HG03432 (cell line): Measurements from ENCODE around the gene HOPX.
"Not testable (repeated sequence)": the region's sequence is repeated elsewhere in the genome, so short reads cannot be mapped to it uniquely, and the experiment has no call there.

Source experiments
- ATAC-seq: cut with Tn5 transposase; IDR thresholded peaks from one replicate; pipeline ENCODE4 v1.9.1; 2021; ENCODE audit warnings: mild to moderate bottlenecking, moderate library complexity; ENCODE audit not compliant: unreplicated experiment

Gene HOPX

GRCh38 chr4:56630876-56631666 is 50.0 kb downstream of the HOPX start:
- no peak for ATAC-seq

DNA sequence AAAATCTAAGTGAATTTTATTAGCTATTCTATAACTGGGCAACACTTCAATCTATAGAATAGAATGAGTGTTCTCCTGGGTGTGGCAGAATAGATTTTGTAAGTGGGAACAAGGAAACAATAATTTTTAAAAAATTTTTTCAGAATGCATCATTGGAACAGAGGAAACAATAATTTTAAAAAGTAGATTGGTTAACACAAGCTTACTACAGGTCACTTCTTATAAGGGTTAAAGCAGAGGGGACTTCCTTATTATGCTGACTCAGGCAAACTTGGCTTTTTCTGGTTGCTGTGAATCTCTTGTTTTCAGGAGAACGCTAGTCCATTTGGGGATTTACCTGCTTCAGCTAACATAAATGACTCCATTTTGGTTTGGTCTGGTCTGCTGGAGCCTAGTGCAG is 52.5 kb downstream of the HOPX start:
- ATAC-seq, result no peak

DNA sequence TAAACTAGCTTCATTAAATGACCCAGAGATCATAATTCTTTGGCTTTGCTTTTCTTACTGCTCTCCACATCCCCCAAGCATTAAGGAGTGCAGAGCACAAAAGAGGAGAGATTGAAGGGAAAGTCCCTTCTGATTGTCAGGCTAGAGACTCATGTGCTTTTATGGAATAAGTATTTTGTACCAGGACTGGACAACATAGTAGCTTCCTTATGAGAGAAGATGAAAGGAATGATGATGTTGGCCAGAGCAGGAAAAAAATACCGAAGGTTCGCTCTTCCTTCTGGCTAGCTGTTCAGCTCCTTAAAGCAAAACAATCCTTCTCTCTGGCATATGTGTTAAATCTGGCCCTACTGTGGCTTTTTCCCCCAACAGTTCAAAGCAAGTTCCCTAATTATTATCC is 53.1 kb downstream of the HOPX start:
- no peak for ATAC-seq

- ATAC-seq, result no peak
Observed at GRCh38 chr4:56627375-56627774, 53.7 kb downstream of the HOPX start.

DNA sequence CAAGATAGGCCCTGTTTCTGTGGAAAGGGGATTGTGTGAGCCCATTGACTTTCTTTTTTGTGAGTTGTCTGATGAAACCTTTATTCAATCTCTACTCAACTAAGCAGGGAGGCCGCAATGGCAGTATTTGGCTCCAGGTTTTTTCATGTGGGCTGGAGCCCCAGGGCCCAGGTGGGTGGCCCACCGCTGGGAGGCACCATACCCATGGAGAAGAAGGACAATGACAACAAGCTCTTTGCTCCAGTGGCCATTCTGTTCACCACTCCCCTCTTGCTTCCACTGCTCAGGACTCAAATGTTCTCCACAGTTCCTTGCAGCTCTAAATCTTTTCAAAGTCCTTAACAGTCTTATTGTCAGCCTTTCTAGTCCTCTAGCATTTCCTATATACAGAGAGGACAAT is 54.1 kb downstream of the HOPX start:
- ATAC-seq, result no peak

DNA sequence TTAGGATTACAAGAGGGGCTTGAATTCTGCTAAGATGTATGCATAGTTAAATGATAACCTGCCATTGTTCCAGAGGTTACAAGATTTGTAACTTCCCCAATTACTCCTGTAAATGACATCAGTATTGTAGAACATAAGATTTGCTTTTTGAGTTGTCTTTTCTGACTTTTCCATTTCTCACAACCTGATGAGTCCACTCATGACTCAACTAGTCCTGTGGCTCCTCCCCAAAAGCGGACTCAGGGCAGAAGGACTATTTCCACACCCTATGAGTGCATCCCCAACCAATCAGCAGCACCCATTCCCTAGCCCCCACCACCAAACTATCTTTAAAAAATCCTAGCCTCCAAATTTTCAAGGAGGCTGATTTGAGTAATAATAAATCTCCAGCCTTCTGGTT is 54.7 kb downstream of the HOPX start:
- ATAC-seq, result no peak

DNA sequence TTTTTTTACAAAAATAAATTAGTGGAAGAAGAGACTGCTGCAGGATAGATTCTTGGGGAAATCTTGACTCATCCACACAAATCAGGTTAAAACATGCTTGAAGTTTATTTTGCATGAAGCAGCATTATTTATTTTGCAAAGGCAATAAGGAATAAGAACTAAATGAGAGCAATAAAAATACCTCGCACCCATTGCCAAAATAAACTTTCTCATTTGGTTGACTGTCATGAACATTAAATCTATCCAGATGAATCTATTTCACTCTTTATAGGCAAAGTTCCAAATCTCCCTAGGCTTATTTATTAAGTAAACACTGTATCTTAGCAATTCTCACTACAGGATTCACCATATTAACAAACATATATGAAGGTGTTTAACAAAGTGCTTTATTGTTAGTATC is 58.9 kb downstream of the HOPX start:
- ATAC-seq, result no peak

DNA sequence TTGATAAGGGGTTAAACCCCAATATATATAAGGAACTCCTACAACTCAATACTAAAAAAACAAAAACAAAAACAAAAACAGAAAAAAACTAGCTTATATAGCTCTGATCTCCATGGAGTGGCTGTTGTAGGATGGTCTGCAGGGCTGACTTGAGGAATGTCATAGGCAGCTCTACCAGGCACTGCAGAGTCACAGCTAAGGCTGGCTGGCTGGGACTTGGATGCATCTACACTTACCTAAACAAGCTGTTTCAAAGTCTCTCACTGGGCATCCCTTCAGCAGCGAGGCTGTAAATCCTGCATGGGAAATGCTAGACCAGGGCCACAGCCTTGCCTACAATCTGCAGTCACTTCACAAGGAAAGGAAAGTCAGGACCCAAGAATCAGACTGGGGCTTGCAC is 61.3 kb downstream of the HOPX start:
- ATAC-seq, result no peak

GRCh38 chr4:56619160-56619559 is 61.9 kb downstream of the HOPX start:
- ATAC-seq, result peak; percentile 69

- no peak for ATAC-seq
Observed at GRCh38 chr4:56618734-56619133, 62.4 kb downstream of the HOPX start.

- ATAC-seq, result no peak
Observed at GRCh38 chr4:56613101-56613862, 67.8 kb downstream of the HOPX start.

DNA sequence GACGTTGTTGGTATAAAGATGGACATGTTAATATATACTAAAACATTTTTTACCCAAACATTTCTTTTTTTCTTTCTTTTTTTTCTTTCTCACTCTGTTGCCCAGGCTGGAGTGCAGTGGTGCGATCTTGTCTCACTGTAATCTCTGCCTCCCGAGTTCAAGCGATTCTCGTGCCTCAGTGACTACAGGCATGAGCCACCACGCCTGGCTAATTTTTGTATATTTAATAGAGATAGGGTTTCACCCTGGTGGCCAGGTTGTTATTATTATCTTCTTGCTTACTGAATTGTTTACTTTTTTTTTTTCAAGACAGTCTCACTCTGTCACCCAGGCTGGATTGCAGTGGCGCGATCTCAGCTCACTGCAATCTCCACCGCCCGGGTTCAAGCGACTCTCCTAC is 68.8 kb downstream of the HOPX start:
- no peak for ATAC-seq

DNA sequence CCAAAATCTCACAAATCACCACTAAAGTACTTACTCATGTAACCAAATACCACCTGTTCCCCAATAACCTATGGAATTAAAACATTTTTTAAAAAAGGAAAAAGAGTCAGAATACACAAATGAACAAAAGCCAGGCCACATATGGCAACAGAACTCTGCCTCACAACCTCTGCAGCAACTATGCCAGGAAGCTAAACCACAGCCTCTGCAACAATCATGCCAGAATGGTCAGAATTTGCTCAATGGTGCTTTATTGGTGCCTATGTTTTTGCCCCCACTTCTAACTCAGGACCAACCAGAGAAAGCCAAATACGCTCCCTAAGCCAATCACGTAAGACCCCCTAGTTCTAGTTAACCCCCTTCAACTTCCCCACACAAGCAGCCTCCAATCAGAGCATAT is 69.6 kb downstream of the HOPX start:
- no peak for ATAC-seq

GRCh38 chr4:56610170-56610569 is 70.9 kb downstream of the HOPX start:
- ATAC-seq, result not testable (repeated sequence)

- no peak for ATAC-seq
Observed at GRCh38 chr4:56607926-56608325, 73.2 kb downstream of the HOPX start.

- ATAC-seq, result no peak
Observed at GRCh38 chr4:56606385-56606784, 74.7 kb downstream of the HOPX start.

DNA sequence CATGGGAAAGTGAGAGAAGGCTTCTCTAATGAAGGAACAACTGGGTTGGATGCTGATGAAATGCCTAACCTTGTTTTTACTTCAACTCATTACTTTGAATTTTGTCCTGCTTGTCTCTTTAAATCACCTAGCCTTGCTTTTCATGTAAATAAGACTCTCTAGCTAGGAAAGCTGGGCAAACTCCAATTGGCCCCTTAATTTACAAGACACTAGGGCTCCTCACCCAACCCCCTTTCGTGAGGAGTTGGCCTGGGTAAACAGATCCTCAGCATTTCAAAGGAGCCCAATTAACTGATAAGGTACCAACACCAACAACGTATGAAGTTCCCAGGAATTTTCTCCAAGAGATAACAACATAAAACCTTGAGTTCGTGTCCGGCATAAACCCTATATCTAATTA is 75.6 kb downstream of the HOPX start:
- ATAC-seq, result not testable (repeated sequence)

DNA sequence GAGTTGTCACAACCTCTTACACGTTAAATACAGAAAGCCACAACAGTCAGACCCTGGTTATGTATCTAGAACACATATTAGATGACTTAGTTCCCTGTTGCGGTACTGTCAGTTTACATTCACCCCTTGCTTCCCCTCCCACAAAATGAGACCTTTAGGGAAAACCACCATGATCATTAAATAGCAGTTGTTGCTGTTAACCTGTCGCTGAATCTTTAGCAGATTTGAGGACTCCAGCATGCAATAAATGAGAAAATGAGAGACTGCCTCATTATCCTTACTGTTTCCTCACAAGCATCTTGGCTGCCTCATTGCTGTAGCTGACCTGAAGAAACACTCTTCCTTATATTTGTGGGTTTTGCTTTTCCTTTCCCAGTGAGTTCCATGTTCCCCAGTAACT is 77.8 kb downstream of the HOPX start:
- no peak for ATAC-seq
